GM19397 (cell line): ENCODE data around the gene NUP188.

Experiments used
- ATAC-seq: cut with Tn5 transposase; IDR thresholded peaks from one replicate; pipeline ENCODE4 v1.9.1; 2021; ENCODE audit warnings: mild to moderate bottlenecking, moderate library complexity; ENCODE audit not compliant: unreplicated experiment

Gene NUP188

DNA sequence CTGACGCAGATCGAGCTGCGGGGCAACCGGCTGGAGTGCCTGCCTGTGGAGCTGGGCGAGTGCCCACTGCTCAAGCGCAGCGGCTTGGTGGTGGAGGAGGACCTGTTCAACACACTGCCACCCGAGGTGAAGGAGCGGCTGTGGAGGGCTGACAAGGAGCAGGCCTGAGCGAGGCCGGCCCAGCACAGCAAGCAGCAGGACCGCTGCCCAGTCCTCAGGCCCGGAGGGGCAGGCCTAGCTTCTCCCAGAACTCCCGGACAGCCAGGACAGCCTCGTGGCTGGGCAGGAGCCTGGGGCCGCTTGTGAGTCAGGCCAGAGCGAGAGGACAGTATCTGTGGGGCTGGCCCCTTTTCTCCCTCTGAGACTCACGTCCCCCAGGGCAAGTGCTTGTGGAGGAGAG, 31.3 kb upstream of the NUP188 start:
- ATAC-seq: no peak

GRCh38 chr9:128916745-128917144, 30.8 kb upstream of the NUP188 start:
- ATAC-seq: no peak

- no peak for ATAC-seq
Observed at GRCh38 chr9:128917151-128917849, 30.2 kb upstream of the NUP188 start.

DNA sequence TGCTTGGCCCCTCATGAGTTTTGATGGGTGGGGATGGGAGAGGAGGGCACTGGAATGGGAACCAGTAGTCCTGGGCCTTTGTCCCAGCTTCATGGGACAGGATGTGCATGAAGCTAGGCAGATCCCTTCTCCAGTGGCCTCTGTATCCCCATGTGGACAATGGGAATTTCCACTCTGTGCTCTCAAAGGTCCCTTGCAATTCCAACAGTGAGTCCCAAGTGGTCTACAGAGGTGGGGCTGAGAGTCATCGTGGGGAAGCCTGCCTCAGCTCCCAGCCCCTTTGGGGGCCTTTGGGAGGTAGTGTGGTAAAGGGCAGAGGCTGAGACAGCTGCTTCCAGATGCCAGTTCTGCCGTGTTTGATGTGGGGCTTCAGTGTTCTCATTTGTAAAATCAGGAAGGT, 28.6 kb upstream of the NUP188 start:
- ATAC-seq: no peak

DNA sequence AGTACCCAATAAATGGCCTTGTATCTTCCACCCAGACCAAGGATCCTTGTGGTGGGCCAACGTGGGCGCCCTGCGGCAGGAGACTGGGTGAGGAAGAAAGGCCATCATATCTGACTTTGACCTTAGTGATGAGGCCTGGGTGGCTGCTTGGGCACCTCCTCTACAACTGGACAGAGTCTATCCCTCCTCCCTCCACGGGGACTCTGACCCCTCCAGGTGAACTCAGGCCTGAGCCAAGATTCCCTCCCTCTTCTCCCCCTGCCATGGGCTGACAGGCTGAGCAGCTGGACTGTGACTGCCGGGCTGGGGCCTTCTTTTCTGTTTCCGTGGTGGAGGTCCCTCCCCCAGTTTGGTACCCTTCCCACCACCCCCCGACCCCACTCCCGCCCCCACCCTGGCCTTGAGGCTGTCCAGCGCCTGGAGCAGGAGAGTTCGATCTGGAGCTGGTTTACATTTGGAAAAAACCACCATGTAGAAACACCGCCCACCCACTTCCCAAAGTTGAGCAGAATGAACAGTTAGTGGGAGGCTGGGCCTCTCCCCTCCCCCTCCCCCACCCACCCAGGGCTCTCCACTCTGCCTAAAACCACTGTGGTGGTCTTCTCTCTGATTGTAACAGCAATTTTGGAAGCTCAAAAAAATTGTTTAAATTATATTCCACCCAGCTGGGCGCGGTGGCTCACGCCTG, 28.0 kb upstream of the NUP188 start:
- ATAC-seq: no peak

GRCh38 chr9:128920381-128921058, 27.0 kb upstream of the NUP188 start, which contains the start of gene PHYHD1:
Gene PHYHD1, plus strand, starts transcription at chr9:128920982. Its CDS starts 1,342 bp downstream, at chr9:128922324.
- ATAC-seq: no peak

GRCh38 chr9:128921881-128922763, 25.4 kb upstream of the NUP188 start:
- no peak for ATAC-seq

DNA sequence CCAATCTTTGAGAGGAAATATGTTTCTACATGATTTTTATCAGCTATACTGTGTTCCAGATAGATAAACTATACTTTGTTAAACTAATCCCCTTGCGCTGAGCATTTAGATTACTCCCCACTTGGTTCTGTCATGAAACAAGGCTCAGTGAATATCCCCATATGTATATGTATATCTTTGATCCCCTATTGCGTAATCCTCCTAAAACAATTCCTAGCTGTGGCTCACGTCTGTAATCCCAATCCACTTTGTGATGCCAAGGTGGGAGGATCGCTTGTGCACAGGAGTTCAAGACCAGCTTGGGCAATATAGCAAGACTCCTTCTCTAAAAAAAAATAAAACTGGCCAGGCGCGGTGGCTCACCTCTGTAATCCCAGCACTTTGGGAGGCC, 24.0 kb upstream of the NUP188 start:
- no peak for ATAC-seq

DNA sequence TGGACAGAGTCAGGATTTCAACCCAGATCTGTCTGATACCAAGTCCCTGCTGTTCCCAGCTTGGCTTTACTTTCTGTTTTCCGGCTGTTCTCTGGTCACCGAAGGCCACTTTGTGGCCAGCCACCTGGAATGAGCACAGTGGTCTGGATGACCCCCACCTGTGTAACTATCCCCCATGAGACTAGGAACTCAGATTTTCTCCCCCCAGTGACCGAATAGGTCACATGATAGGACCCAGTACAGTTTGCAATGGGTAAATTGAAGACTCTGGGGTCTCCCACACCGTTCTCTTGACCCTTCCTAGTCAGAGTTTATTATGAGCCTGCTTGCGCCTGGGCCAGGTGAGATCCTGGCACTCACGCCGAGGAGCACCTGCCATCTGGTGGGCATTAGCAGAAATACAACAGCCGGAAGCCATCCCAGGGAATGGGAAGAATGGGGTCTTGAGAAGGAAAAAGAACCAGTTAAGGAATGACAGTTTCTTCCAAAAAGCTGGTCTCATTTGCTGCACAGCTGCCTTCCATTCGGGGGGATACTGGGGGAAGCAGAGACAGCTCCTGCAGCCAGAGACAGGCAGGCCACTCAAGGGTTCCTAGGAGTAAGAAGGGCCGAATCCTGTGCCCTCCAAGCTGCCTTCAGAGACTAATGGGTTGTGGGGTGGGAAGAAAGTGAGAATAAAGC, 19.6 kb upstream of the NUP188 start:
- ATAC-seq: no peak

- ATAC-seq: no peak
Observed at GRCh38 chr9:128928624-128929023, 18.9 kb upstream of the NUP188 start.

DNA sequence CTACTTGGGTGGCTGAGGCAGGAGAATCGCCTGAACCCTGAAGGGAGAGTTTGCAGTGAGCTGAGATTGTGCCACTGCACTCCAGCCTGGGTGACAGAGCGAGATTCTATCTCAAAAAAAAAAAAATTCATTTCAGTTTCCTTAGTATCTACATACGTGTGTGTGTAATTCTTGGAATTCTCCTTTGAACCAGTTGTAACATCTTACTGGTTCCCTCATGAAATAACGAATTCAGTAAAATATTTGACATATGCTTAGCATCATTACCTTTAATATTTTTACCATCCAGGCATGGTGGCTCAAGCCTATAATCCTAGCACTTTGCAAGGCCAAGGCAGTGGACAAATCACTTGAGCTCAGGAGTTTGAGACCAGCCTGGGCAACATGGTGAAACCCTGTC, 17.9 kb upstream of the NUP188 start:
- ATAC-seq: no peak

DNA sequence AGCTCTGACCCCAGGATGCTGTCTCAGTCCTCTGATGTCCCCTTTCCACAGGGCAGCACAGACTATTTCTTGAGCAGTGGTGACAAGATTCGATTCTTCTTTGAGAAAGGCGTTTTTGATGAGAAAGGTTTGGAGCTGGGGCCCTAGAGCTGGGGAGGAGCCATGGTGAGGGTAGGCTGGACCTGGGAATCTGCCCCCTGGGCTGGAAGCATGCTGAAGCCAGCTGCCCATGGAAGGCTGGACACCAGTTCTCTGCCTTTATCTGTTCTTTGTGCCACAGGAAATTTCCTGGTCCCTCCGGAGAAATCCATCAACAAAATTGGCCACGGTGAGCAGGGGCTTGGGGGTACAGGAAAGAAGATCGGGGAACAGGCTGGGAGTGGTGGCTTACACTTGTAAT, 13.8 kb upstream of the NUP188 start:
- no peak for ATAC-seq

DNA sequence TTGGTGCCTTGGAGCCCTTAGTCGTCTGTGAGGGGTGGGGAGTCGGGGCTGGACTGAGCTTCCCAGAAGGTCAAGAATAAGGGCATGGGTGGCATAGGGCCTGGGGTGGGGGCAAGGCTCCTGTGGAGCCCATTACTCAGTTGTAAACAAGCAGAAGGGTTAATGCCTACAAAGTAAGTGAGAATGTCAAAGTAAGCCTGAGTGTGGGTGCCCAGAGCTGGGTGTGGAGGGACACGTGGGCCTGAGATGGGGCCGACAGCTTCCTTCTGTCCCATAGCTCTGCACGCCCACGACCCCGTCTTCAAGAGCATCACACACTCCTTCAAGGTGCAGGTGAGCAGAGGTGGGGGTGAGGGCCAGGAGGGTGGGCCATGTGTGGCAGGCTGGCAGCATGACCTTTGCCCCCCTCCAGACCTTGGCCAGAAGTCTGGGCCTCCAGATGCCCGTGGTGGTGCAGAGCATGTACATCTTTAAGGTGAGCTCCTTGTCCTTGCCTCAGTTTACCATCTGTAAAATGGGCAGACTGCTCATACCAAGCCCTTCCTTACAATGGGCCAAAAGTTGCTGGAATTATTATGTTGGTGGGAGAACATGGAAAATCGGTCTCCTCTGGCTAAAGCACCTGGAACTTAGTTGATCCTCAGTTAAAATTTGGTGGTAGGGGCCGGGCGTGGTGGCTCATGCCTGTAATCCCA, 11.2 kb upstream of the NUP188 start:
- ATAC-seq: no peak

DNA sequence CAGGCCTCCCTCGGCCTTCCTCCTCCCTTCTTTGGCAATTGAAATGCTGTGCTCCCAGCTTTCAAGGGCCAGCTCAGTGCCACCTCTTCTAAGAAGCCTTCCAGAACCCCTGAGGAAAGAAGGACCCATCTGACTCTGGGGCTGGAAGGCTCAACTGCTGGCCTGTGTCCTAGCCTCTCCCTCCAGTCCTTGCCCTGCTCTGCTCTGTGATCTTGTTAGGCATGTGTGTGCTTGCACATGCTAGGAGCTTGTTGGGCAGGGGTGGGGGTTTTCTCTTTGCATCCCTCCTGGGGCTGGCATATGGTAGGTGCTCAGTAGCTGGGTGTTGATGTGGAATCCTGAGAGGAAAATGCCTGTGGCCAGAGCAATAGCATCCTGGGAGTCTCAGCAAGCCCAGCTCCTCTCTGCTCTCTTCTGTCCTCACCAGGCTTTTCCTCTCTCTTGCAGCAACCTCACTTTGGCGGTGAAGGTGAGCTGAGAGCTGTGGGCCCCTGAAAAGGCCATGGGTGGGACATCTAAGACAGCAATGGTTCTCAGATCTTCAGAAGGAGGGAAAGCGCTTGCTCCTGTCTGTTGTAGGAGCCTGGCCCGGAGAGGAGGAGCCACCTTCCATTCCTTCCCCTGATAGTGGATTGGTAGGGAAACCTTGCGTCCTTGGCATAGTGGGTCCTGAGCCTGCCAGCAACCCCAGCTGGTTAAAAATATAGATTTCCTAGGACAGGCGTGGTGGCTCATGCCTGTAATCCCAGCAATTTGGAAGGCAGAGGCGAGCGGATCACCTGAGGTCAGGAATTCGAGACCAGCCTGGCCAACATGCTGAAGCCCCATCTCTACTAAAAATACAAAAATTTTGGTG, 10.0 kb upstream of the NUP188 start:
- ATAC-seq: no peak

GRCh38 chr9:128940271-128940921, 7.1 kb upstream of the NUP188 start:
- no peak for ATAC-seq

- ATAC-seq: no peak
Observed at GRCh38 chr9:128940946-128941755, 6.3 kb upstream of the NUP188 start.

- no peak for ATAC-seq
Observed at GRCh38 chr9:128943832-128944620, 3.5 kb upstream of the NUP188 start.
